Erythroblast (primary cell): ENCODE data around the gene PROX1.

Experiments used
- DNase-seq, 2 experiments: peaks; one replicate each; lab custom pipeline; 2025; lab: John Stamatoyannopoulos, UW
- GATA1 ChIP-seq: IDR thresholded peaks from 2 replicates; pipeline ENCODE4 v1.6.1; 2011; ENCODE audit warnings: low read depth, mild to moderate bottlenecking, control low read depth, low read length, moderate library complexity
- POLR2A ChIP-seq: IDR thresholded peaks from 2 replicates; pipeline ENCODE4 v1.6.1; 2011; ENCODE audit warnings: mild to moderate bottlenecking, low read length

PROX1 gene

GRCh38 chr1:214029796-214030195 is 42.0 kb downstream of the PROX1 start:
- TF ChIP-seq POLR2A (no peak), GATA1 (no peak)

GRCh38 chr1:214031267-214031650 is 43.5 kb downstream of the PROX1 start:
- TF ChIP-seq GATA1 (no peak), POLR2A (no peak)
- no peak for DNase-seq

More at GRCh38 chr1:214029796-214030195, 42.0 kb downstream of the PROX1 start:
- no peak for DNase-seq

GRCh38 chr1:214037468-214037867 is 49.7 kb downstream of the PROX1 start:
- DNase-seq = no peak
- TF ChIP-seq GATA1 = no peak
- no peak for TF ChIP-seq POLR2A

GRCh38 chr1:214039394-214040018 is 51.7 kb downstream of the PROX1 start:
- DNase-seq = no peak
- TF ChIP-seq POLR2A = no peak
- TF ChIP-seq GATA1 = no peak

GRCh38 chr1:214043167-214043566 is 55.4 kb downstream of the PROX1 start:
- TF ChIP-seq GATA1 (no peak), POLR2A (no peak)
- no peak for DNase-seq

- TF ChIP-seq GATA1 = no peak
- no peak for TF ChIP-seq POLR2A
- DNase-seq = no peak
Observed at GRCh38 chr1:214044438-214045214, 56.9 kb downstream of the PROX1 start.

- no peak for DNase-seq
- no peak for TF ChIP-seq GATA1
Observed at GRCh38 chr1:214050513-214051401, 63.0 kb downstream of the PROX1 start.

- no peak for TF ChIP-seq POLR2A
- DNase-seq = no peak
Observed at GRCh38 chr1:214051786-214052185, 64.0 kb downstream of the PROX1 start.

GRCh38 chr1:214058076-214058475 is 70.3 kb downstream of the PROX1 start:
- DNase-seq = no peak
- TF ChIP-seq POLR2A (no peak), GATA1 (no peak)

GRCh38 chr1:214066190-214066589 is 78.4 kb downstream of the PROX1 start:
- no peak for DNase-seq
- TF ChIP-seq GATA1 (no peak), POLR2A (no peak)

- no peak for DNase-seq
- TF ChIP-seq GATA1 (no peak), POLR2A (no peak)
Observed at GRCh38 chr1:214066936-214067335, 79.2 kb downstream of the PROX1 start.

- no peak for DNase-seq
- TF ChIP-seq POLR2A (no peak), GATA1 (no peak)
Observed at GRCh38 chr1:214067397-214067796, 79.6 kb downstream of the PROX1 start.

GRCh38 chr1:214067853-214068703 is 80.3 kb downstream of the PROX1 start:
- TF ChIP-seq GATA1 (no peak), POLR2A (no peak)
- DNase-seq = no peak
